DND-41 (cell line): ENCODE results near the gene ALDOB.

Experiments used
- CTCF ChIP-seq: IDR thresholded peaks from 2 replicates; pipeline ENCODE4 v1.5.1; 2012; ENCODE audit warnings: borderline replicate concordance, low read length, moderate library complexity, mild to moderate bottlenecking; ENCODE audit not compliant: poor library complexity, severe bottlenecking; ENCODE audit errors: extremely low read depth
- EZH2 ChIP-seq: IDR thresholded peaks from 3 replicates; pipeline ENCODE4 v1.6.1; 2012; ENCODE audit warnings: borderline replicate concordance, low read depth, mild to moderate bottlenecking, moderate library complexity, low read length, inconsistent platforms; ENCODE audit not compliant: severe bottlenecking

- no peak for TF ChIP-seq CTCF
- TF ChIP-seq EZH2 = no peak
Measured at GRCh38 chr9:101470021-101470420, 34.4 kb upstream of the ALDOB start.
